Adrenal gland (tissue), 12 donors: Measurements from ENCODE around the gene ITM2C. TPM values are rescaled to one million over a fixed set of nuclear protein-coding genes. Genes with fewer than 3 reads are reported as not detected.

ENCODE experiments used
- DNase-seq, 7 donors: peaks; one replicate each; pipeline ENCODE4 v3.0.0-alpha.2; 2019 to 2020
- H3K27ac ChIP-seq, 5 donors: fragments of 200-600 bp; sonication (generic) in 4 of 5; 1 replicate in 3 of 5; 2 replicates in 2 of 5; pipeline versions ENCODE4 v1.5.1 to v1.8.0; 2016 to 2020; ENCODE audit warnings: mild to moderate bottlenecking in 1 of 5
- H3K27me3 ChIP-seq: fragments of 200-600 bp; 2 replicates; pipeline ENCODE4 v1.8.0; 2021
- H3K36me3 ChIP-seq, 2 donors: fragments of 200-600 bp; replicated peaks in 1 of 2; 1 replicate in 1 of 2; 2 replicates in 1 of 2; pipeline versions ENCODE4 v1.5.1 to v1.8.0; 2018 to 2022
- H3K4me1 ChIP-seq, 2 donors: fragments of 200-600 bp; replicated peaks in 1 of 2; 1 replicate in 1 of 2; 2 replicates in 1 of 2; pipeline versions ENCODE4 v1.5.1 to v1.8.0; 2018 to 2021
- H3K4me3 ChIP-seq, 4 donors: fragments of 200-600 bp; sonication (generic) in 3 of 4; one replicate each; pipeline ENCODE4 v1.5.1; 2016 to 2018
- H3K9me3 ChIP-seq, 3 donors: fragments of 200-600 bp; sonication (generic) in 1 of 3; replicated peaks in 1 of 3; 1 replicate in 2 of 3; 2 replicates in 1 of 3; pipeline versions ENCODE4 v1.5.1 to v1.8.0; 2016 to 2021
- CTCF ChIP-seq, 6 experiments: fragments of 450-650 bp in 4 of 6; fragments of 200-600 bp in 2 of 6; sonication (generic) in 1 of 6; IDR thresholded peaks; 1 replicate in 5 of 6; 2 replicates in 1 of 6; pipeline versions ENCODE4 v1.5.1 to v1.8.0; 2016 to 2021; ENCODE audit warnings: antibody characterized with exemption in 6 of 6, mild to moderate bottlenecking in 2 of 6, moderate library complexity in 1 of 6
- POLR2A ChIP-seq, 2 donors: fragments of 450-650 bp; IDR thresholded peaks; one replicate each; pipeline ENCODE4 v1.6.1; 2017; ENCODE audit warnings: antibody characterized with exemption in 2 of 2, mild to moderate bottlenecking in 2 of 2, moderate library complexity in 1 of 2
- WGBS, 4 donors: extraction: QIAGEN DNeasy Blood & Tissue Kit in 2 of 4; methylation state at CpG; one replicate each; pipeline versions ENCODE4 v1.1.5 to v1.1.7; 2013 to 2017; 5-methylcytosine and 5-hydroxymethylcytosine counted together
- intact Hi-C, 2 donors: fragments of 100-400 bp; cut with DNase I; formaldehyde crosslinking; loops; one replicate each; pipeline versions ENCODE4 v1.14.1 to v1.15.0; 2022 to 2023
- polyA plus RNA-seq, 3 donors: library from polyadenylated mRNA; stranded (reverse); fragments of 200-250 nt in 2 of 3; fragments of 350-450 nt in 1 of 3; fragmentation: Illumina TruSeq in 1 of 3; extraction: RNeasy Lipid Tissue Mini Kit (QIAGEN cat#74804) in 1 of 3; gene quantifications; one replicate each; pipeline ENCODE4 v1.2.3, GENCODE V29; 2013 to 2014
- total RNA-seq, 9 donors: library from RNA; depleted of rRNA in 4 of 9; stranded (reverse); fragments of >200 nt in 4 of 9; fragments of 120-200 nt in 1 of 9; fragmentation: NEBNext Ultra II Directional in 1 of 9; extraction: Animal tissue kit (Norgen Biotek cat#: 25700) in 1 of 9; gene quantifications; one replicate each; pipeline versions ENCODE4 v1.1.0 to v1.2.4, GENCODE V29; 2013 to 2023
- donor health status: healthy with polysubstance abuse.
- donor health status: Bipolar disorder and iron deficiency.
- donor health status: DM: yes; HTN: yes; CAD: no.
- donor health status: DM: no; HTN: no; CAD: no.
- donor health status: DM: no; HTN: no; CAD: no.
- donor health status: DM: yes; HTN: yes; CAD: no.

Gene ITM2C
- total and polyA plus RNA-seq, 12 donors: 16.8 to 131 (median 35.6) TPM

DNA sequence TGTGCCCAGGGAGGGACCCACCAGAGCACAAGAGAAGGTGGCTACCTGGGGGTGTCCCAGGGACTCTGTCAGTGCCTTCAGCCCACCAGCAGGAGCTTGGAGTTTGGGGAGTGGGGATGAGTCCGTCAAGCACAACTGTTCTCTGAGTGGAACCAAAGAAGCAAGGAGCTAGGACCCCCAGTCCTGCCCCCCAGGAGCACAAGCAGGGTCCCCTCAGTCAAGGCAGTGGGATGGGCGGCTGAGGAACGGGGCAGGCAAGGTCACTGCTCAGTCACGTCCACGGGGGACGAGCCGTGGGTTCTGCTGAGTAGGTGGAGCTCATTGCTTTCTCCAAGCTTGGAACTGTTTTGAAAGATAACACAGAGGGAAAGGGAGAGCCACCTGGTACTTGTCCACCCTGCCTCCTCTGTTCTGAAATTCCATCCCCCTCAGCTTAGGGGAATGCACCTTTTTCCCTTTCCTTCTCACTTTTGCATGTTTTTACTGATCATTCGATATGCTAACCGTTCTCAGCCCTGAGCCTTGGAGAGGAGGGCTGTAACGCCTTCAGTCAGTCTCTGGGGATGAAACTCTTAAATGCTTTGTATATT lies 14.0 kb downstream of the ITM2C start:
- WGBS, 4 donors: 59 to 71% (median 66%) methylated on average over 10 of the region's 10 CpGs

GRCh38 chr2:230879271-230879882 lies 14.6 kb downstream of the ITM2C start:
- DNase-seq: peak in 1 of 7 donors; percentile 52
- intact Hi-C loops: no loop called here
- no peak overlapping the region for H3K4me3 ChIP-seq
- H3K27me3 ChIP-seq: no peaks in the 10 kb centered on the region
- 67 to 77% (median 74%) methylated on average over 11 of the region's 11 CpGs for WGBS, 4 donors
- TF ChIP-seq POLR2A (IDR thresholded peaks at IDR 0.05) (no peak), CTCF (IDR thresholded peaks at IDR 0.05) (no peak)
- H3K4me1 ChIP-seq: no peaks in the 10 kb centered on the region
- no peak overlapping the region for H3K27ac ChIP-seq
- H3K9me3 ChIP-seq: no peaks in the 10 kb centered on the region
- H3K36me3 ChIP-seq: peaks cover 0 to 8% of the 10 kb centered on the region in 2 donors

More for the DNA sequence above, 14.0 kb downstream of the ITM2C start:
- no peaks in the 10 kb centered on the region for H3K9me3 ChIP-seq
- no peak overlapping the region for H3K27ac ChIP-seq
- H3K4me3 ChIP-seq: no peak overlapping the region
- DNase-seq: peak in 1 of 7 donors; percentile 42
- H3K4me1 ChIP-seq: no peaks in the 10 kb centered on the region
- peaks cover 0 to 8% of the 10 kb centered on the region in 2 donors for H3K36me3 ChIP-seq
- no peaks in the 10 kb centered on the region for H3K27me3 ChIP-seq
- intact Hi-C loops: no loop called here
- TF ChIP-seq POLR2A (IDR thresholded peaks at IDR 0.05): no peak
- no peak for TF ChIP-seq CTCF (IDR thresholded peaks at IDR 0.05)

DNA sequence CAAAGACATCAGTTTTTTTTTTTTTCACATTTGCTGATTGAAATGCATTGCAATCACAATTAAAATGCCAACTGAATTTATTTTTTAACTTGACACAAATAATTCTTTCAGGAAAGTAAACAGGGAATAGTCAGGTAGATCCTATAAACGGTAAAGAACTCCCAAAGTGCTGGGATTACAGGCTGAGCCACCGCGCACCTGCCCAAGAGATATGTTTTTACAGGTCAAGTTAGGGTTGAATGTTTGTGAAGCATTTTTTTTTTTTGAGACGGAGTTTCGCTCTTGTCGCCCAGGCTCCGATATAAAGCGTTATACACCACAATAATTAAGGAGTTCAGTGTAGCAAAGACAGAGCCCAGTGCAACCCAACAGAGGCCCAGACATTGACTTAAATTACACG lies 15.1 kb downstream of the ITM2C start:
- intact Hi-C loops: no loop called here
- no peak for TF ChIP-seq POLR2A (IDR thresholded peaks at IDR 0.05)
- TF ChIP-seq CTCF (IDR thresholded peaks at IDR 0.05): no peak
- peaks cover 0 to 8% of the 10 kb centered on the region in 2 donors for H3K36me3 ChIP-seq
- no peak overlapping the region for H3K4me3 ChIP-seq
- no peak for DNase-seq
- 80 to 94% (median 88%) methylated on average over 9 of the region's 9 CpGs for WGBS, 4 donors
- H3K27me3 ChIP-seq: no peaks in the 10 kb centered on the region
- no peaks in the 10 kb centered on the region for H3K4me1 ChIP-seq
- H3K27ac ChIP-seq: no peak overlapping the region
- H3K9me3 ChIP-seq: no peaks in the 10 kb centered on the region

DNA sequence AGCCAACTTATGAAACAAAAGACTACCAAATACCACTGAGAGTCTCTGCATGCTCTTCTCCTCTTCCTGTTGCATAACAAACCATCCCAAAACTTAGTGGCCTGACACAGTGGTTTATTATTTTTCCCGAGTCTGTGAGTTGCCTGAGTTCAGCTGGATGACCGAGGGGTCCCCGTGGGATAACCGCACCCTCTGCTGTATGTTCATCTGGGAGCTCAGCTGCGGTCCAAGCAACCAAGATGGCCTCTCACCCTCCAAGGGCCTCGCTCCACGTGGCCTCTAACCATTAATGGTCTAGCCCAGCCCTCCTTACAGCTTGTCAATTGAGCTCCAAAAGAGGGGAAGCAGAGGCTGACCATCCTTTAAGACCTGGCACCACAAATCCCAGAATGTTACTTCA lies 17.1 kb downstream of the ITM2C start:
- Histone ChIP-seq H3K4me3 (no peak overlapping the region), H3K36me3 (peaks cover 0 to 8% of the 10 kb centered on the region in 2 donors), H3K27me3 (no peaks in the 10 kb centered on the region), H3K4me1 (no peaks in the 10 kb centered on the region), H3K27ac (no peak overlapping the region), H3K9me3 (no peaks in the 10 kb centered on the region)
- 71 to 84% (median 80%) methylated on average over 4 to 7 of the region's 7 CpGs for WGBS, 4 donors
- no peak for DNase-seq
- TF ChIP-seq CTCF (IDR thresholded peaks at IDR 0.05): no peak
- intact Hi-C loops: no loop called here
